A673 (cell line): ENCODE data around the gene SYTL5. TPM values are rescaled to one million over a fixed set of nuclear protein-coding genes. Genes with fewer than 3 reads are reported as not detected.

Experiments used
- BruUV-seq: library from RNA; stranded (reverse); fragments of 400-500 nt; replicated peaks from 2 replicates; lab custom pipeline; 2021; lab: Mats Ljungman, UMichigan
- CTCF ChIA-PET: fragments of 300-600 bp; sonication (Branson Sonifier 250); formaldehyde crosslinking; loops from one replicate; lab custom pipeline; 2022; ENCODE audit warnings: antibody characterized with exemption; lab: Charles Lee
- POLR2A ChIA-PET: fragments of 300-600 bp; sonication (Branson Sonifier 250); formaldehyde crosslinking; loops from one replicate; lab custom pipeline; 2022; ENCODE audit warnings: antibody characterized with exemption; ENCODE audit not compliant: low non-redundant PET; lab: Charles Lee
- DNase-seq: peaks from one replicate; pipeline ENCODE4 v3.0.0-alpha.2; 2015; ENCODE audit warnings: low spot score
- H3K27ac ChIP-seq: fragments of 200-600 bp; sonication (generic); 2 replicates; pipeline ENCODE4 v1.5.1; 2016; ENCODE audit warnings: mixed run types, low read depth, mild to moderate bottlenecking, mixed read lengths, antibody characterized with exemption, low read length; ENCODE audit not compliant: poor library complexity, severe bottlenecking
- H3K27me3 ChIP-seq: fragments of 200-600 bp; sonication (generic); replicated peaks from 2 replicates; pipeline ENCODE4 v1.6.1; 2017; ENCODE audit warnings: mixed run types, low read depth, mild to moderate bottlenecking, mixed read lengths, antibody characterized with exemption, low read length; ENCODE audit not compliant: insufficient read depth, poor library complexity
- H3K36me3 ChIP-seq: fragments of 200-600 bp; sonication (generic); 2 replicates; pipeline ENCODE4 v1.6.1; 2016; ENCODE audit warnings: mixed run types, mild to moderate bottlenecking, mixed read lengths, antibody characterized with exemption, low read length; ENCODE audit not compliant: insufficient read depth, poor library complexity, severe bottlenecking
- H3K4me1 ChIP-seq: fragments of 200-600 bp; sonication (generic); 2 replicates; pipeline ENCODE4 v1.6.1; 2017; ENCODE audit warnings: mixed run types, mild to moderate bottlenecking, mixed read lengths, antibody characterized with exemption, low read length; ENCODE audit not compliant: insufficient read depth, poor library complexity, severe bottlenecking
- H3K4me3 ChIP-seq: fragments of 200-600 bp; sonication (generic); 2 replicates; pipeline ENCODE4 v1.5.1; 2016; ENCODE audit warnings: low read depth, mixed run types, mild to moderate bottlenecking, mixed read lengths, low read length; ENCODE audit not compliant: poor library complexity, severe bottlenecking
- H3K9me3 ChIP-seq: fragments of 200-600 bp; sonication (generic); 2 replicates; pipeline ENCODE4 v1.6.1; 2016; ENCODE audit warnings: mixed run types, low read depth, mild to moderate bottlenecking, mixed read lengths, antibody characterized with exemption, low read length; ENCODE audit not compliant: poor library complexity, severe bottlenecking
- CTCF ChIP-seq: fragments of 300-800, 200-600 bp; sonication (generic); conservative IDR thresholded peaks from 2 replicates; pipeline ENCODE4 v1.5.1; 2017; ENCODE audit warnings: low read depth, mild to moderate bottlenecking, antibody characterized with exemption, low read length, moderate library complexity, mixed read lengths
- EZH2 ChIP-seq: fragments of 200-600 bp; sonication (generic); IDR thresholded peaks from 2 replicates; pipeline ENCODE4 v1.6.1; 2017; ENCODE audit warnings: borderline replicate concordance, low read depth, mild to moderate bottlenecking, mixed read lengths, antibody characterized with exemption, low read length; ENCODE audit not compliant: poor library complexity, severe bottlenecking
- intact Hi-C: fragments of 100-400 bp; cut with micrococcal nuclease; formaldehyde crosslinking; loops from one replicate; pipeline ENCODE4 v1.10.0; 2022; ENCODE audit not compliant: unreplicated experiment
- total RNA-seq: library from RNA; stranded (reverse); gene quantifications from 2 replicates; pipeline ENCODE4 v1.2.3, GENCODE V29; 2021

The SYTL5 gene
- total RNA-seq, 1 experiment from 2014 or later, result 17.9 TPM

GRCh38 chrX:38156838-38157237 lies 150.5 kb downstream of the SYTL5 start:
- no peaks in the 10 kb centered on the region for H3K36me3 ChIP-seq
- no peak overlapping the region for H3K4me3 ChIP-seq
- peaks cover under 1% of the 10 kb centered on the region for H3K27me3 ChIP-seq
- peaks cover 6% of the 10 kb centered on the region for H3K4me1 ChIP-seq
- BruUV-seq, result no TSS peak
- no peak for DNase-seq
- TF ChIP-seq CTCF, result no peak
- TF ChIP-seq EZH2, result no peak
- no peaks in the 10 kb centered on the region for H3K9me3 ChIP-seq
- ChIA-PET POLR2A (no interaction called here), CTCF (no interaction called here)
- intact Hi-C loops, result no loop called here
- H3K27ac ChIP-seq, result no peak overlapping the region

- no peaks in the 10 kb centered on the region for H3K9me3 ChIP-seq
- H3K27ac ChIP-seq, result no peak overlapping the region
- intact Hi-C loops, result no loop called here
- peaks cover 6% of the 10 kb centered on the region for H3K4me1 ChIP-seq
- ChIA-PET POLR2A (no interaction called here), CTCF (no interaction called here)
- no peaks in the 10 kb centered on the region for H3K36me3 ChIP-seq
- TF ChIP-seq EZH2 (no peak), CTCF (no peak)
- BruUV-seq, result no TSS peak
- H3K27me3 ChIP-seq, result no peaks in the 10 kb centered on the region
- DNase-seq, result peak; percentile 23
- H3K4me3 ChIP-seq, result no peak overlapping the region
Measured at GRCh38 chrX:38163193-38163592, 156.8 kb downstream of the SYTL5 start.

- no peak for DNase-seq
- Histone ChIP-seq H3K27me3 (no peaks in the 10 kb centered on the region), H3K9me3 (no peaks in the 10 kb centered on the region), H3K36me3 (no peaks in the 10 kb centered on the region), H3K4me3 (no peak overlapping the region), H3K4me1 (peaks cover 6% of the 10 kb centered on the region), H3K27ac (no peak overlapping the region)
- no TSS peak for BruUV-seq
- CTCF ChIA-PET, result no interaction called here
- no peak for TF ChIP-seq EZH2
- TF ChIP-seq CTCF, result no peak
- intact Hi-C loops, result loop anchor here (5.0 kb wide), 1 partner anchor 658 kb away; no protein-coding TSS in a partner anchor
- POLR2A ChIA-PET, result no interaction called here
Measured at GRCh38 chrX:38165023-38165422, 158.7 kb downstream of the SYTL5 start.
